OCI-LY1 (cell line): ENCODE results near the gene PALD1.

Source experiments
- H2AFZ ChIP-seq: fragments of 200-600 bp; sonication (generic), shearing (Covaris generic); 2 replicates; pipeline ENCODE4 v1.6.0; 2014; ENCODE audit warnings: antibody characterized with exemption, mild to moderate bottlenecking, low read length
- H3F3A ChIP-seq: fragments of 200-600 bp; sonication (generic), shearing (Covaris generic); 2 replicates; pipeline ENCODE4 v1.6.0; 2014; ENCODE audit warnings: mild to moderate bottlenecking, antibody characterized with exemption, low read length, moderate library complexity; ENCODE audit not compliant: insufficient read depth
- H3K27ac ChIP-seq: fragments of 200-600 bp; sonication (generic); 2 replicates; pipeline ENCODE4 v1.5.1; 2014; ENCODE audit warnings: low read length, mixed run types, mild to moderate bottlenecking, low read depth; ENCODE audit not compliant: poor library complexity, severe bottlenecking
- H3K27me3 ChIP-seq: fragments of 200-600 bp; sonication (generic); 2 replicates; pipeline ENCODE4 v1.6.0; 2014; ENCODE audit warnings: antibody characterized with exemption, mild to moderate bottlenecking, low read length, moderate library complexity; ENCODE audit not compliant: insufficient read depth
- H3K36me3 ChIP-seq: fragments of 200-600 bp; sonication (generic); 2 replicates; pipeline ENCODE4 v1.6.1; 2014; ENCODE audit warnings: mild to moderate bottlenecking, antibody characterized with exemption, low read length, moderate library complexity, mixed read lengths; ENCODE audit not compliant: insufficient read depth
- H3K4me1 ChIP-seq: fragments of 200-600 bp; sonication (generic); 2 replicates; pipeline ENCODE4 v1.5.1; 2014; ENCODE audit warnings: mild to moderate bottlenecking, low read length, moderate library complexity; ENCODE audit not compliant: insufficient read depth, severe bottlenecking
- H3K4me2 ChIP-seq: fragments of 200-600 bp; sonication (generic), shearing (Covaris generic); 2 replicates; pipeline ENCODE4 v1.6.1; 2014; ENCODE audit warnings: low read length
- H3K4me3 ChIP-seq: fragments of 200-600 bp; sonication (generic); 2 replicates; pipeline ENCODE4 v1.5.1; 2014; ENCODE audit warnings: low read length, low read depth, mild to moderate bottlenecking, mixed read lengths; ENCODE audit not compliant: poor library complexity, severe bottlenecking
- H3K79me2 ChIP-seq: fragments of 200-600 bp; shearing (Covaris generic); 2 replicates; pipeline ENCODE4 v1.6.1; 2016; ENCODE audit warnings: mixed run types, low read length, mixed read lengths; ENCODE audit not compliant: insufficient read depth
- H3K9ac ChIP-seq: fragments of 200-600 bp; sonication (generic), shearing (Covaris generic); 2 replicates; pipeline ENCODE4 v1.6.1; 2014; ENCODE audit warnings: mild to moderate bottlenecking, low read length, mixed read lengths
- H3K9me2 ChIP-seq: fragments of 200-600 bp; sonication (generic), shearing (Covaris generic); 2 replicates; pipeline ENCODE4 v1.6.1; 2014; ENCODE audit warnings: low read depth, mild to moderate bottlenecking, low read length, mixed read lengths
- H3K9me3 ChIP-seq: fragments of 200-600 bp; shearing (Covaris generic); 2 replicates; pipeline ENCODE4 v1.6.1; 2014; ENCODE audit warnings: low read length, mixed read lengths
- H4K20me1 ChIP-seq: fragments of 200-600 bp; sonication (generic), shearing (Covaris generic); 2 replicates; pipeline ENCODE4 v1.6.0; 2016; ENCODE audit warnings: mild to moderate bottlenecking, low read length; ENCODE audit not compliant: insufficient read depth
- CTCF ChIP-seq: fragments of 200-600 bp; sonication (generic), shearing (Covaris generic); IDR thresholded peaks from 2 replicates; pipeline ENCODE4 v1.5.1; 2017; ENCODE audit warnings: mild to moderate bottlenecking, antibody characterized with exemption, low read length, moderate library complexity, mixed read lengths
- EZH2 ChIP-seq: fragments of 200-600 bp; sonication (generic), shearing (Covaris generic); IDR thresholded peaks from 2 replicates; pipeline ENCODE4 v1.8.0; 2017; ENCODE audit warnings: borderline replicate concordance, mixed run types, mild to moderate bottlenecking, antibody characterized with exemption, low read length, moderate library complexity, mixed read lengths

PALD1 gene

GRCh38 chr10:70575874-70576802, 97.6 kb downstream of the PALD1 start:
- TF ChIP-seq EZH2 (no peak), CTCF (no peak)
- Histone ChIP-seq H3F3A (peaks cover 8% of the 10 kb centered on the region; the same call in 1 of the 2 replicates), H3K4me1 (peaks cover 88% of the 10 kb centered on the region), H3K9me3 (no peaks in the 10 kb centered on the region), H3K9me2 (no peaks in the 10 kb centered on the region), H3K27me3 (no peaks in the 10 kb centered on the region), H3K27ac (peak overlapping the region; percentile 100), H3K79me2 (no peaks in the 10 kb centered on the region), H3K36me3 (peaks cover 12% of the 10 kb centered on the region; the same call in 1 of the 2 replicates), H3K4me3 (peak overlapping the region; percentile 33), H3K9ac (peak overlapping the region; percentile 72), H3K4me2 (peak overlapping the region; percentile 66), H4K20me1 (no peaks in the 10 kb centered on the region), H2AFZ (no peak overlapping the region)

- no peaks in the 10 kb centered on the region for H4K20me1 ChIP-seq
- H3K36me3 ChIP-seq: peaks cover 8% of the 10 kb centered on the region; the same call in 1 of the 2 replicates
- TF ChIP-seq CTCF (no peak), EZH2 (no peak)
- H3K79me2 ChIP-seq: no peaks in the 10 kb centered on the region
- H3K9me3 ChIP-seq: no peaks in the 10 kb centered on the region
- H2AFZ ChIP-seq: no peak overlapping the region
- peak overlapping the region; percentile 33 for H3K4me3 ChIP-seq
- peak overlapping the region; percentile 72 for H3K9ac ChIP-seq
- no peaks in the 10 kb centered on the region for H3K9me2 ChIP-seq
- no peaks in the 10 kb centered on the region for H3K27me3 ChIP-seq
- H3K27ac ChIP-seq: peak overlapping the region; percentile 100
- H3F3A ChIP-seq: peaks cover 8% of the 10 kb centered on the region; the same call in 1 of the 2 replicates
- H3K4me1 ChIP-seq: peaks cover 80% of the 10 kb centered on the region
- H3K4me2 ChIP-seq: peak overlapping the region; percentile 66
Observed at GRCh38 chr10:70576803-70577517, 98.4 kb downstream of the PALD1 start.

GRCh38 chr10:70578371-70578947, 99.9 kb downstream of the PALD1 start:
- peaks cover 77% of the 10 kb centered on the region for H3K4me1 ChIP-seq
- H3K4me3 ChIP-seq: peak overlapping the region; percentile 5
- no peaks in the 10 kb centered on the region for H4K20me1 ChIP-seq
- H3K27me3 ChIP-seq: no peaks in the 10 kb centered on the region
- H3K79me2 ChIP-seq: no peaks in the 10 kb centered on the region
- H2AFZ ChIP-seq: no peak overlapping the region
- peak overlapping the region; percentile 100 for H3K27ac ChIP-seq
- TF ChIP-seq EZH2 (no peak), CTCF (no peak)
- H3F3A ChIP-seq: peaks cover 8% of the 10 kb centered on the region; the same call in 1 of the 2 replicates
- H3K9me2 ChIP-seq: no peaks in the 10 kb centered on the region
- H3K9me3 ChIP-seq: no peaks in the 10 kb centered on the region
- H3K36me3 ChIP-seq: peaks cover 8% of the 10 kb centered on the region; the same call in 1 of the 2 replicates
- H3K4me2 ChIP-seq: peak overlapping the region; percentile 43
- H3K9ac ChIP-seq: peak overlapping the region; percentile 43; the same call in 1 of the 2 replicates
